ENCODE measurements around the gene ACR.

Gene ACR

GRCh38 chr22:50703726-50704509 is 34.1 kb upstream of the ACR start:
- Histone ChIP-seq H3K27me3 (replicated peaks; ENCODE audit: control insufficient read depth, insufficient read depth, low read length, poor library complexity, severe bottlenecking) (no peaks in the 10 kb centered on the region), H3K36me3 (ENCODE audit: control insufficient read depth, insufficient read depth, low read length) (no peaks in the 10 kb centered on the region), H3K4me1 (ENCODE audit: control insufficient read depth, insufficient read depth, low read length, poor library complexity, severe bottlenecking) (no peaks in the 10 kb centered on the region), H3K4me3 (ENCODE audit: insufficient read depth, low read depth, low read length, poor library complexity, severe bottlenecking) (no peak overlapping the region), H3K9me3 (ENCODE audit: control insufficient read depth, low read length) (no peaks in the 10 kb centered on the region), H3K27ac (ENCODE audit: insufficient read depth, low read length, poor library complexity, severe bottlenecking) (no peak overlapping the region)
- DNase-seq, result no peak

DNA sequence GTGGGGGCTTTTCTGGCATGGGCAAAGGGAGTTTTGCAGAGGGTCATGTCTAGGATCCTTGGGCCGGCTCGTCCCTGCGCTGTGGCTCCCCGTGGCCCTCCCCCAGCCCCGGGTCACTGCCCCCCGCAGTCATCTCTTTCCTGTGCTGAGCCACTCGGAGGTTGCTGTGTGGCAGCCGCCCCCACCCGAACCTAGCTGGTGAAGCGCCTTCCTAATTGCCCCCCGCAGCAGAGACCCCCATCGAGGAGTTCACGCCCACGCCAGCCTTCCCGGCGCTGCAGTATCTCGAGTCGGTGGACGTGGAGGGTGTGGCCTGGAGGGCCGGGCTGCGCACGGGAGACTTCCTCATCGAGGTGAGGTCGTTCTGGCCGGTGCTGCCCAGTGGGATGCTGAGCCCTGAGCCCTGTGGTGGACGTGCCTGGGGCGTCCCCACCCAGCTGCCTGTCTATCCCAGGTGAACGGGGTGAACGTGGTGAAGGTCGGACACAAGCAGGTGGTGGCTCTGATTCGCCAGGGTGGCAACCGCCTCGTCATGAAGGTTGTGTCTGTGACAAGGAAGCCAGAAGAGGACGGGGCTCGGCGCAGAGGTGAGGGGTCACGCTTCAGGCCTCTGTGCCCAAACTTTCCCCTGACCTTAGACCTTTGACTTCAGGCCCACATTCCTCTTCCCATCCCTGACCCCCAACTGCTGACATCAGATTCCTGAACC is 33.3 kb upstream of the ACR start:
- no peaks in the 10 kb centered on the region for H3K36me3 ChIP-seq (ENCODE audit: control insufficient read depth, insufficient read depth, low read length)
- H3K9me3 ChIP-seq (ENCODE audit: control insufficient read depth, low read length), result no peaks in the 10 kb centered on the region
- no peak overlapping the region for H3K27ac ChIP-seq (ENCODE audit: insufficient read depth, low read length, poor library complexity, severe bottlenecking)
- H3K27me3 ChIP-seq (replicated peaks; ENCODE audit: control insufficient read depth, insufficient read depth, low read length, poor library complexity, severe bottlenecking), result no peaks in the 10 kb centered on the region
- H3K4me1 ChIP-seq (ENCODE audit: control insufficient read depth, insufficient read depth, low read length, poor library complexity, severe bottlenecking), result no peaks in the 10 kb centered on the region
- no peak overlapping the region for H3K4me3 ChIP-seq (ENCODE audit: insufficient read depth, low read depth, low read length, poor library complexity, severe bottlenecking)
- no peak for DNase-seq

- no peaks in the 10 kb centered on the region for H3K4me1 ChIP-seq (ENCODE audit: control insufficient read depth, insufficient read depth, low read length, poor library complexity, severe bottlenecking)
- H3K9me3 ChIP-seq (ENCODE audit: control insufficient read depth, low read length), result no peaks in the 10 kb centered on the region
- H3K27ac ChIP-seq (ENCODE audit: insufficient read depth, low read length, poor library complexity, severe bottlenecking), result no peak overlapping the region
- DNase-seq, result no peak
- H3K4me3 ChIP-seq (ENCODE audit: insufficient read depth, low read depth, low read length, poor library complexity, severe bottlenecking), result no peak overlapping the region
- H3K27me3 ChIP-seq (replicated peaks; ENCODE audit: control insufficient read depth, insufficient read depth, low read length, poor library complexity, severe bottlenecking), result no peaks in the 10 kb centered on the region
- H3K36me3 ChIP-seq (ENCODE audit: control insufficient read depth, insufficient read depth, low read length), result no peaks in the 10 kb centered on the region
Measured at GRCh38 chr22:50705219-50705691, 32.7 kb upstream of the ACR start.

- Histone ChIP-seq H3K9me3 (ENCODE audit: control insufficient read depth, low read length) (no peaks in the 10 kb centered on the region), H3K4me3 (ENCODE audit: insufficient read depth, low read depth, low read length, poor library complexity, severe bottlenecking) (no peak overlapping the region), H3K36me3 (ENCODE audit: control insufficient read depth, insufficient read depth, low read length) (no peaks in the 10 kb centered on the region), H3K27me3 (replicated peaks; ENCODE audit: control insufficient read depth, insufficient read depth, low read length, poor library complexity, severe bottlenecking) (no peaks in the 10 kb centered on the region), H3K27ac (ENCODE audit: insufficient read depth, low read length, poor library complexity, severe bottlenecking) (no peak overlapping the region), H3K4me1 (ENCODE audit: control insufficient read depth, insufficient read depth, low read length, poor library complexity, severe bottlenecking) (no peaks in the 10 kb centered on the region)
- no peak for DNase-seq
Measured at GRCh38 chr22:50705851-50706351, 32.1 kb upstream of the ACR start.

DNA sequence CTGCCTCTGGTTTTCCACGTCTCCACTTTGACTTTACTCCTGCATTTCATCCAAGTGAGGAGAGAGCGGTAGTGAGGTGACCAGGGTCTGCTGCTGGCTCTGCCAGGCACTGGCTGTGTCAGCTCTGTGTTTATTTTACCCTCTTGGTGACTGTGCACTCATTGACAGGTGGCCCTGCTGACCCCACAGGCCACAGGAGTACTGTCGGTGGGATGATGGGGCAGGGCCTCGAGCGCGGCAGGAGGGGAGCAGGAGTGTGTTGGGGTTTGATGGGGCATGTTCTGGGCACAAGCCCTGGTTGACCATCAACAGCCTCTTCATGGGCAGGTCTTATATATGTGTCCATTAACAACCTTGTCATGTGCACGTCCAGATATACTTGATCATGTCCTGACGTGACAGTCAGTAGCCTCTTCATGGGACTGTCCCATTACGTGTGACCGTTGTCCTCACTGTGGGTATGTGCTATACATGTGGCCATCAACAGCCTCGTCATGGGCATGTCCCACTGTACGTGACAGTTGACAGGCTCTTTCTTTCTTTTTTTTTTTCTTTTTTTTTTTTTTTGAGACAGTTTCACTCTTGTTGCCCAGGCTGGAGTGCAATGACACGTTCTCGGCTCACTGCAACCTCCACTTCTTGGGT is 31.4 kb upstream of the ACR start:
- Histone ChIP-seq H3K4me1 (ENCODE audit: control insufficient read depth, insufficient read depth, low read length, poor library complexity, severe bottlenecking) (no peaks in the 10 kb centered on the region), H3K27ac (ENCODE audit: insufficient read depth, low read length, poor library complexity, severe bottlenecking) (no peak overlapping the region), H3K27me3 (replicated peaks; ENCODE audit: control insufficient read depth, insufficient read depth, low read length, poor library complexity, severe bottlenecking) (no peaks in the 10 kb centered on the region), H3K9me3 (ENCODE audit: control insufficient read depth, low read length) (no peaks in the 10 kb centered on the region), H3K4me3 (ENCODE audit: insufficient read depth, low read depth, low read length, poor library complexity, severe bottlenecking) (no peak overlapping the region), H3K36me3 (ENCODE audit: control insufficient read depth, insufficient read depth, low read length) (no peaks in the 10 kb centered on the region)
- DNase-seq, result no peak

- no peak for DNase-seq
- Histone ChIP-seq H3K36me3 (ENCODE audit: control insufficient read depth, insufficient read depth, low read length) (no peaks in the 10 kb centered on the region), H3K9me3 (ENCODE audit: control insufficient read depth, low read length) (no peaks in the 10 kb centered on the region), H3K27ac (ENCODE audit: insufficient read depth, low read length, poor library complexity, severe bottlenecking) (no peak overlapping the region), H3K4me3 (ENCODE audit: insufficient read depth, low read depth, low read length, poor library complexity, severe bottlenecking) (no peak overlapping the region), H3K27me3 (replicated peaks; ENCODE audit: control insufficient read depth, insufficient read depth, low read length, poor library complexity, severe bottlenecking) (no peaks in the 10 kb centered on the region), H3K4me1 (ENCODE audit: control insufficient read depth, insufficient read depth, low read length, poor library complexity, severe bottlenecking) (no peaks in the 10 kb centered on the region)
Measured at GRCh38 chr22:50708474-50708873, 29.5 kb upstream of the ACR start.

GRCh38 chr22:50708996-50709395 is 29.0 kb upstream of the ACR start:
- Histone ChIP-seq H3K4me3 (ENCODE audit: insufficient read depth, low read depth, low read length, poor library complexity, severe bottlenecking) (no peak overlapping the region), H3K27ac (ENCODE audit: insufficient read depth, low read length, poor library complexity, severe bottlenecking) (no peak overlapping the region), H3K4me1 (ENCODE audit: control insufficient read depth, insufficient read depth, low read length, poor library complexity, severe bottlenecking) (no peaks in the 10 kb centered on the region), H3K36me3 (ENCODE audit: control insufficient read depth, insufficient read depth, low read length) (no peaks in the 10 kb centered on the region), H3K9me3 (ENCODE audit: control insufficient read depth, low read length) (no peaks in the 10 kb centered on the region), H3K27me3 (replicated peaks; ENCODE audit: control insufficient read depth, insufficient read depth, low read length, poor library complexity, severe bottlenecking) (no peaks in the 10 kb centered on the region)
- DNase-seq, result no peak

- Histone ChIP-seq H3K4me3 (ENCODE audit: insufficient read depth, low read depth, low read length, poor library complexity, severe bottlenecking) (no peak overlapping the region), H3K4me1 (ENCODE audit: control insufficient read depth, insufficient read depth, low read length, poor library complexity, severe bottlenecking) (no peaks in the 10 kb centered on the region), H3K36me3 (ENCODE audit: control insufficient read depth, insufficient read depth, low read length) (no peaks in the 10 kb centered on the region), H3K27me3 (replicated peaks; ENCODE audit: control insufficient read depth, insufficient read depth, low read length, poor library complexity, severe bottlenecking) (no peaks in the 10 kb centered on the region), H3K27ac (ENCODE audit: insufficient read depth, low read length, poor library complexity, severe bottlenecking) (no peak overlapping the region), H3K9me3 (ENCODE audit: control insufficient read depth, low read length) (no peaks in the 10 kb centered on the region)
- no peak for DNase-seq
Measured at GRCh38 chr22:50710221-50710620, 27.8 kb upstream of the ACR start.

DNA sequence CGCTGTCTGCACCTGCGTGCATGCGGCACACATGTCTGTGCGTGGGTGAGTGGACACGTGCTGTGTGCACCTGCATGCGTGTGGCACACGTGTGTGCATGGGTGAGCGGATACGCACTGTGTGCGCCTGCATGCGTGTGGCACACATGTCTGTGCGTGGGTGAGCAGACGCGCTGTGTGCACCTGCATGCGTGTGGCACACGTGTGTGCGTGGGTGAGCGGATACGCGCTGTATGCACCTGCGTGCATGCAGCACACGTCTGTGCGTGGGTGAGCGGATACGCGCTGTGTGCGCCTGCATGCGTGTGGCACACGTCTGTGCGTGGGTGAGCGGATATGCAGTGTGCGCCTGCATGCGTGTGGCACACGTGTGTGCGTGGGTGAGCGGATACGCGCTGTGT is 27.1 kb upstream of the ACR start:
- Histone ChIP-seq H3K27ac (ENCODE audit: insufficient read depth, low read length, poor library complexity, severe bottlenecking) (no peak overlapping the region), H3K9me3 (ENCODE audit: control insufficient read depth, low read length) (no peaks in the 10 kb centered on the region)
- no peak for DNase-seq

More for the DNA sequence above, 27.1 kb upstream of the ACR start:
- Histone ChIP-seq H3K4me3 (ENCODE audit: insufficient read depth, low read depth, low read length, poor library complexity, severe bottlenecking) (no peak overlapping the region), H3K4me1 (ENCODE audit: control insufficient read depth, insufficient read depth, low read length, poor library complexity, severe bottlenecking) (no peaks in the 10 kb centered on the region), H3K36me3 (ENCODE audit: control insufficient read depth, insufficient read depth, low read length) (no peaks in the 10 kb centered on the region), H3K27me3 (replicated peaks; ENCODE audit: control insufficient read depth, insufficient read depth, low read length, poor library complexity, severe bottlenecking) (no peaks in the 10 kb centered on the region)

All from effector memory CD4-positive, alpha-beta T cell (primary cell).